ENCODE data around the gene EXO1.

The EXO1 gene

GRCh38 chr1:241895013-241895412 lies 47.0 kb downstream of the EXO1 start:
- DNase-seq = no peak

- DNase-seq = no peak
These were observed 48.6 kb downstream of the EXO1 start for GRCh38 chr1:241896670-241896962.

- DNase-seq = no peak
These were observed 51.2 kb downstream of the EXO1 start for GRCh38 chr1:241899210-241899609.

- DNase-seq = no peak
These were observed 52.4 kb downstream of the EXO1 start for GRCh38 chr1:241900381-241900780.

- no peak for DNase-seq
These were observed 54.5 kb downstream of the EXO1 start for GRCh38 chr1:241902391-241903065.

- DNase-seq = no peak
These were observed 68.2 kb downstream of the EXO1 start for GRCh38 chr1:241916196-241916595.

- DNase-seq = no peak
These were observed 69.5 kb downstream of the EXO1 start for GRCh38 chr1:241917487-241917886.

- no peak for DNase-seq
These were observed 70.9 kb downstream of the EXO1 start for GRCh38 chr1:241918879-241919278.

- DNase-seq = no peak
These were observed 76.2 kb downstream of the EXO1 start for GRCh38 chr1:241924080-241924808.

- no peak for DNase-seq
These were observed 78.1 kb downstream of the EXO1 start for GRCh38 chr1:241926141-241926540.

- no peak for DNase-seq
These were observed 79.3 kb downstream of the EXO1 start for GRCh38 chr1:241927321-241927720.

GRCh38 chr1:241932845-241933244 lies 84.8 kb downstream of the EXO1 start:
- no peak for DNase-seq

- no peak for DNase-seq
These were observed 86.3 kb downstream of the EXO1 start for GRCh38 chr1:241934201-241934848.

- no peak for DNase-seq
These were observed 86.9 kb downstream of the EXO1 start for GRCh38 chr1:241934866-241935265.

Measured in NCI-H2081 (cell line).